ENCODE measurements around the gene UMOD.
A peak's percentile ranks its signal among the peaks of the same experiment; 100 is the strongest.

The UMOD gene

GRCh38 chr16:20300312-20301097 lies 52.0 kb downstream of the UMOD start:
- peak; percentile 45 for DNase-seq (ENCODE audit: low spot score)

- DNase-seq (ENCODE audit: low spot score) = no peak
Measured at GRCh38 chr16:20298452-20298851, 54.1 kb downstream of the UMOD start.

- no peak for DNase-seq (ENCODE audit: low spot score)
Measured at GRCh38 chr16:20291208-20292206, 61.0 kb downstream of the UMOD start.

- DNase-seq (ENCODE audit: low spot score) = no peak
Measured at GRCh38 chr16:20289571-20289970, 62.9 kb downstream of the UMOD start.

GRCh38 chr16:20285993-20286499 lies 66.5 kb downstream of the UMOD start:
- DNase-seq (ENCODE audit: low spot score) = no peak
